ENCODE results near the gene MRPS11.

Gene MRPS11

DNA sequence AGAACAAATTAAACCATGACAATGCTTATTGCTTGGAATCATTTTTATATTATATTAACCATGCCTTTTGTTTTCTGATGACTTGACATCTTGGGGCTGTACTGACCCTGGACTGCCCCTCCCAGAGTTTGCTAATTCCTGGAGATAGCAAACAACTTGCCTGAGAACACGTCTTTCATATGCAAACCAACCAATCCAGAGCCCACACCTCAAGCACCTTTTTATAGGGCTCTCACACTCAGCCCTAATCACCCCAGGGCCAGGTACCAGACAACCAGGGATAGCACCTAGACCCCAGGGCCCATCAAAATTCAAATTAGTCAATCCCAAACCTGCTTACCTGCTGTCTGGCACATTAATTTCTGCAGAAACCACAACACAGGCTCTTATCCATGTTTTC, 36.9 kb downstream of the MRPS11 start:
- TF ChIP-seq, protein P1, sequence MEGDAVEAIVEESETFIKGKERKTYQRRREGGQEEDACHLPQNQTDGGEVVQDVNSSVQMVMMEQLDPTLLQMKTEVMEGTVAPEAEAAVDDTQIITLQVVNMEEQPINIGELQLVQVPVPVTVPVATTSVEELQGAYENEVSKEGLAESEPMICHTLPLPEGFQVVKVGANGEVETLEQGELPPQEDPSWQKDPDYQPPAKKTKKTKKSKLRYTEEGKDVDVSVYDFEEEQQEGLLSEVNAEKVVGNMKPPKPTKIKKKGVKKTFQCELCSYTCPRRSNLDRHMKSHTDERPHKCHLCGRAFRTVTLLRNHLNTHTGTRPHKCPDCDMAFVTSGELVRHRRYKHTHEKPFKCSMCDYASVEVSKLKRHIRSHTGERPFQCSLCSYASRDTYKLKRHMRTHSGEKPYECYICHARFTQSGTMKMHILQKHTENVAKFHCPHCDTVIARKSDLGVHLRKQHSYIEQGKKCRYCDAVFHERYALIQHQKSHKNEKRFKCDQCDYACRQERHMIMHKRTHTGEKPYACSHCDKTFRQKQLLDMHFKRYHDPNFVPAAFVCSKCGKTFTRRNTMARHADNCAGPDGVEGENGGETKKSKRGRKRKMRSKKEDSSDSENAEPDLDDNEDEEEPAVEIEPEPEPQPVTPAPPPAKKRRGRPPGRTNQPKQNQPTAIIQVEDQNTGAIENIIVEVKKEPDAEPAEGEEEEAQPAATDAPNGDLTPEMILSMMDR (IDR thresholded peaks at IDR 0.05; ENCODE audit: extremely low read depth, insufficient read depth, missing control alignments) = no peak
- in situ Hi-C loops (cut with MboI; ENCODE audit: low pct_unique_long_range_greater_than_20kb, low sequenced_read_pairs, unreplicated experiment) = no loop called here
- no peak for DNase-seq (ENCODE audit: low spot score)

DNA sequence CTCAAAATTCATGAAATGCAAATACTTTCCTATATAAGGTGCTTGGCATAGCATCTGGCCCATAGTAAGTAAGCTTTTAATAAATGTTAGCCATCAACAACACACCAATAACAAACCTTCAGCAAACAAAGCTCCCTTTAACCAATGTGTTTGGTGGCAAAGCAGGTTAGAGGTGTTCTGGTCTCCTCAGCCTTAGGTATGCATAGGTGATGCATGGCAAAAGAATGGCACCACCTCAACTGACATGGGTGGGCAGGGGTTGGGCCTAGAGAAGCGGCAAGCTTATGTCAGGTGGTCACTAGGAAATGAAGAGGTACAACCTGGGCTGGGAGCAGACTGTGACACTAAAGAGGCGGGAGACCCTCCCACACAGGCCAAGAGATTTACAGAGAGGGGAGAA, 38.2 kb downstream of the MRPS11 start:
- in situ Hi-C loops (cut with MboI; ENCODE audit: low pct_unique_long_range_greater_than_20kb, low sequenced_read_pairs, unreplicated experiment) = no loop called here
- TF ChIP-seq, protein P1 (IDR thresholded peaks at IDR 0.05; ENCODE audit: extremely low read depth, insufficient read depth, missing control alignments) = no peak
- DNase-seq (ENCODE audit: low spot score) = no peak

DNA sequence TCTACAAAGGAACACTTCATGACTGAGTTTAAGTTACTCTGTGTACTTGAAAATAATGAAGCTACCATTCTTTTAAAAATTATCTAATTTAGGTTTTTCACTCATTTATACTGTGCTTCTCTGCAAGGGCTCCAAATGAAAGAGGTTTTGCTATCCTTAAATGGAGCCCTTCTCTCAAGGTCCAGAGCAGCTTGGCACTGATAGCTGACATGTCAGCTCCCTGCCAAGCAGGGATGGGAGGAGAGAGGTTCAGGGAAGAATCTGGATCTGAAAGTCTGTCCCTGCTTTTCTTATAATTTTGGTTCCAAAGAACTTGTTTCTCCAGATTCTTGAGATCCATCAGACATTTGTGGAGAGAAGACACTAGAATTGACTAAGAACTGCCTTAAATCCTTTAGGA, 39.1 kb downstream of the MRPS11 start:
- in situ Hi-C loops (cut with MboI; ENCODE audit: low pct_unique_long_range_greater_than_20kb, low sequenced_read_pairs, unreplicated experiment) = no loop called here
- DNase-seq (ENCODE audit: low spot score) = no peak
- TF ChIP-seq, protein P1 (IDR thresholded peaks at IDR 0.05; ENCODE audit: extremely low read depth, insufficient read depth, missing control alignments) = no peak

DNA sequence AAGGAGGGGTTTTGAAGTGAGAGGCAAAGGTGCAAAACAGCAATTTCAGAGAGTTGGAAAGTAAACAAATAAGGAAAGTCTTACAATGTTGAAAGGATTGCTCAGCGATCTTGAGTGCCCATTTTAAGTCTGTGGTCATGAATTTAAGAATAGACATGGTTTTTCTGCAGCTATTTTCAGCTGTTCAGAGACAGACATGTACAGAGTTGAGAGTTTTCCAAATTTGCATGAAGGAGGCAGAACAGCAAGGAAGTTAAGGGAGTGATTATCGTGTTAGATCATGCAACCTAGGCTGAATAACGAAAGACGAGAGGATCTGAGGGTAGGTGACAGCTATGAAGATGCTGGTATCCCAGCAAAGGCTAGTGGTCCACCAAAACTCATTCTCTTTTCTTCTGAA, 41.8 kb downstream of the MRPS11 start:
- in situ Hi-C loops (cut with MboI; ENCODE audit: low pct_unique_long_range_greater_than_20kb, low sequenced_read_pairs, unreplicated experiment) = no loop called here
- TF ChIP-seq, protein P1 (IDR thresholded peaks at IDR 0.05; ENCODE audit: extremely low read depth, insufficient read depth, missing control alignments) = no peak
- no peak for DNase-seq (ENCODE audit: low spot score)

DNA sequence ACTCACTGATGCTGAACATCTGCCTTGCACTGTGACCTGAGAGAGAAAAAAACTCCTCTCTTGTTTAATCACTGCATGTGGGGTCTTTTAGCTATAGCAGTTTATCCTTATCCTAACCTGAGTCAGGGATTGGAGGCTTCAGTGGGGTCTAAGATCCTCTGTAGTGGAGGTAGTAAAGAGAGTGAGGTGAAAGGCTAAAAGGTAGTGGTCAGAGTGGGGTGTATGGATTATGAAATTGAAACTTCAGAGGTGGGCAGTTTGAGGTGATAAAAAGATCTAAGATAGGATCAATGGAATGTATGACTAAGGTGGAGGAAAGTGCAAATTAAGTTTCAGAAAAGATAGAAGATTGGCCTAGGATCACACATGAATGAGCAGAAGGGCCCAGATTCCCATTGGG, 42.5 kb downstream of the MRPS11 start:
- TF ChIP-seq, protein P1 (IDR thresholded peaks at IDR 0.05; ENCODE audit: extremely low read depth, insufficient read depth, missing control alignments) = no peak

DNA sequence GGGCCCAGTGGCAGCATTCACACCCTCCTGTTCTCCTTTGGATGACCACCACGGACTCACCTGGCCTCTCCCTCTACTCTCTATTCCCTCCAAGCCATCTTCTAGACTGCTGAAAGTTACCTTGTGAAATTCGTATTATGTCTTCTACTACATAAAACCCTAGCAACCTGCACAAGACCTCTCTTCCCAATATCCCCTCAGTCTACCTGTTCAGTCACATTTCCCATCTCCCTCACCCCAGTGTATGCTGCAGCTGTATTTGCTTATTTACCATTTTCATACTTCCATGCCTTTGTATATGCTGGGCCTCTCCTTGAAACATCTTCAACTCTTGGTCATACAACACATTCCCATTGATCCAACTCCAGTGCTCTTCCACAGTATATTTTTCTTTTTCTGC, 43.7 kb downstream of the MRPS11 start:
- in situ Hi-C loops (cut with MboI; ENCODE audit: low pct_unique_long_range_greater_than_20kb, low sequenced_read_pairs, unreplicated experiment) = no loop called here
- TF ChIP-seq, protein P1 (IDR thresholded peaks at IDR 0.05; ENCODE audit: extremely low read depth, insufficient read depth, missing control alignments) = no peak
- DNase-seq (ENCODE audit: low spot score) = no peak

More for the DNA sequence above, 42.5 kb downstream of the MRPS11 start:
- DNase-seq (ENCODE audit: low spot score) = no peak
- in situ Hi-C loops (cut with MboI; ENCODE audit: low pct_unique_long_range_greater_than_20kb, low sequenced_read_pairs, unreplicated experiment) = no loop called here

DNA sequence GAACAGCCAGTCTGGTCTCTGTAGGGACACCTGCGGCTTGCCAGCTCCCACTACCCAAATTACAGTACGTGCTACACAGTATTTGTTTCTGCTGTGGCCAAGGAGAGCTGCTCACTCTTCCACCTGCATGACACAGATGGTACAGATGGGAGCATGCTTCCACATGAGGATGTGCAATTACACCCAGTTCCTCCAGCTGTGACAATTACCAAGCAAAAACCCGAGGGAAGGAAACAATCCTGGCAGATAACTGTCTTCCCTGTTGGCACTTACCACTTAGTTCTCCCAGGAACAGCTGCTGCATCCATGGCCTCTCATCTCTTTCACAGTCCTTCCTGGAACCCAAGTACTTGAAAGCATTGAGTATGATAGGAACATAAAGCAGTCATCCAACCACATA, 44.6 kb downstream of the MRPS11 start:
- DNase-seq (ENCODE audit: low spot score) = no peak
- in situ Hi-C loops (cut with MboI; ENCODE audit: low pct_unique_long_range_greater_than_20kb, low sequenced_read_pairs, unreplicated experiment) = no loop called here
- TF ChIP-seq, protein P1 (IDR thresholded peaks at IDR 0.05; ENCODE audit: extremely low read depth, insufficient read depth, missing control alignments) = no peak
